BJ (cell line): ENCODE results near the gene RCSD1. TPM values are rescaled to one million over a fixed set of nuclear protein-coding genes. Genes with fewer than 3 reads are reported as not detected.

Source experiments
- CTCF ChIA-PET: fragments of 350-600 bp; formaldehyde crosslinking; extraction: SDS; loops from one replicate; lab custom pipeline; 2021; ENCODE audit warnings: antibody characterized with exemption, inconsistent platforms; lab: Yijun Ruan, JAX
- POLR2A ChIA-PET: fragments of 300-600 bp; sonication (Branson Sonifier 250); formaldehyde crosslinking; extraction: SDS; loops from one replicate; lab custom pipeline; 2021; ENCODE audit warnings: antibody characterized with exemption; lab: Charles Lee
- DNase-seq: peaks from one replicate; pipeline ENCODE4 v3.0.0-alpha.2; 2011; ENCODE audit warnings: low read depth
- H3K27me3 ChIP-seq: 2 replicates; pipeline ENCODE4 v1.6.0; 2011; ENCODE audit warnings: low read length; ENCODE audit not compliant: control insufficient read depth, insufficient read depth
- H3K36me3 ChIP-seq: 2 replicates; pipeline ENCODE4 v1.5.1; 2011; ENCODE audit warnings: low read length; ENCODE audit not compliant: control insufficient read depth, insufficient read depth
- H3K4me3 ChIP-seq: 2 replicates; pipeline ENCODE4 v1.5.1; 2011; ENCODE audit warnings: low read depth, mild to moderate bottlenecking, control low read depth, low read length
- CTCF ChIP-seq: IDR thresholded peaks from 2 replicates; pipeline ENCODE4 v1.5.1; 2011; ENCODE audit warnings: low read depth, mild to moderate bottlenecking, control low read depth, inconsistent platforms, low read length, moderate library complexity; ENCODE audit not compliant: insufficient read depth
- polyA plus RNA-seq: library from polyadenylated mRNA; depleted of rRNA; stranded (reverse); fragments of >200 nt; gene quantifications from 2 replicates; pipeline ENCODE4 v1.2.3, GENCODE V29; 2011

RCSD1 gene
- polyA plus RNA-seq, 1 experiment, result not detected

GRCh38 chr1:167651161-167651693, 21.2 kb downstream of the RCSD1 start:
- DNase-seq, result no peak
- CTCF ChIA-PET, result no interaction called here
- Histone ChIP-seq H3K4me3 (no peak overlapping the region), H3K36me3 (no peaks in the 10 kb centered on the region), H3K27me3 (peaks cover 10% of the 10 kb centered on the region)
- POLR2A ChIA-PET, result no interaction called here
- TF ChIP-seq CTCF, result no peak

GRCh38 chr1:167654975-167655575, 25.0 kb downstream of the RCSD1 start:
- Histone ChIP-seq H3K27me3 (peaks cover 8% of the 10 kb centered on the region; the same call in 1 of the 2 replicates), H3K4me3 (no peak overlapping the region), H3K36me3 (no peaks in the 10 kb centered on the region)
- no peak for TF ChIP-seq CTCF
- DNase-seq, result no peak
- ChIA-PET CTCF (interaction anchor here (1.4 to 1.8 kb wide), 2 partner anchors 9 to 33 kb away, joined by 4 read pairs; no protein-coding TSS in a partner anchor), POLR2A (no interaction called here)

- ChIA-PET POLR2A (interaction anchor here (1.0 kb wide), 1 partner anchor 505 kb away, joined by 4 read pairs; no protein-coding TSS in a partner anchor), CTCF (interaction anchor here (0.6 to 1.2 kb wide), 2 partner anchors 31 to 493 kb away, joined by 3 to 5 read pairs; no protein-coding TSS in a partner anchor)
- no peak overlapping the region for H3K4me3 ChIP-seq
- H3K27me3 ChIP-seq, result peaks cover 8% of the 10 kb centered on the region; the same call in 1 of the 2 replicates
- TF ChIP-seq CTCF, result no peak
- H3K36me3 ChIP-seq, result no peaks in the 10 kb centered on the region
- no peak for DNase-seq
These were observed 26.6 kb downstream of the RCSD1 start for GRCh38 chr1:167656657-167657056.

GRCh38 chr1:167658574-167659328, 28.7 kb downstream of the RCSD1 start:
- TF ChIP-seq CTCF, result no peak
- DNase-seq, result no peak
- CTCF ChIA-PET, result no interaction called here
- no peak overlapping the region for H3K4me3 ChIP-seq
- H3K36me3 ChIP-seq, result no peaks in the 10 kb centered on the region
- POLR2A ChIA-PET, result no interaction called here
- H3K27me3 ChIP-seq, result peaks cover 8% of the 10 kb centered on the region; the same call in 1 of the 2 replicates

GRCh38 chr1:167659450-167659849, 29.4 kb downstream of the RCSD1 start:
- CTCF ChIA-PET, result interaction anchor here (0.6 to 1.0 kb wide), 2 partner anchors 28 to 41 kb away, joined by 3 read pairs; no protein-coding TSS in a partner anchor
- no peak for DNase-seq
- no peak overlapping the region for H3K4me3 ChIP-seq
- H3K27me3 ChIP-seq, result peaks cover 5% of the 10 kb centered on the region; the same call in 1 of the 2 replicates
- H3K36me3 ChIP-seq, result no peaks in the 10 kb centered on the region
- TF ChIP-seq CTCF, result no peak
- POLR2A ChIA-PET, result interaction anchor here (0.5 kb wide), 2 partner anchors 45 to 131 kb away, joined by 4 to 11 read pairs; no protein-coding TSS in a partner anchor
